ENCODE results near the gene REC8.
A peak's percentile ranks its signal among the peaks of the same experiment; 100 is the strongest.

- TF ChIP-seq FOSL2 (CRISPR knock-in tag; IDR thresholded peaks at IDR 0.05): peak; percentile 24; the same call in 1 of the 2 replicates
- no peak for TF ChIP-seq ZNF274 (CRISPR knock-in tag; IDR thresholded peaks at IDR 0.05)
- no peak for TF ChIP-seq U2AF1 (optimal IDR thresholded peaks at IDR 0.05; ENCODE audit: low read depth, low read length)
- no peak for TF ChIP-seq NCOA5 (CRISPR knock-in tag; IDR thresholded peaks at IDR 0.05)
- TF ChIP-seq ZNF639 (CRISPR knock-in tag; conservative IDR thresholded peaks at IDR 0.05): peak; percentile 82
- peak; percentile 88 for TF ChIP-seq CBFB (CRISPR knock-in tag; IDR thresholded peaks at IDR 0.05)
- TF ChIP-seq JUND (CRISPR knock-in tag; IDR thresholded peaks at IDR 0.05): no peak
- TF ChIP-seq SMAD3 (CRISPR knock-in tag; IDR thresholded peaks at IDR 0.05): no peak; the same call in 1 of the 2 replicates
- no peak for TF ChIP-seq KAT2B (IDR thresholded peaks at IDR 0.05; ENCODE audit: borderline replicate concordance, low read depth, low read length)
- TF ChIP-seq ZBTB7A (CRISPR knock-in tag; IDR thresholded peaks at IDR 0.05): no peak
- peak; percentile 91 for TF ChIP-seq TRAFD1 (CRISPR knock-in tag; IDR thresholded peaks at IDR 0.05; ENCODE audit: borderline replicate concordance)
- TF ChIP-seq AFF4 (CRISPR knock-in tag; IDR thresholded peaks at IDR 0.05): no peak
These were observed 30.6 kb upstream of the REC8 start, which contains the start of gene EMC9 for GRCh38 chr14:24141097-24141880.

Data from HepG2 (cell line).